ENCODE data around the gene HERC2.
"Not testable (repeated sequence)": the region's sequence is repeated elsewhere in the genome, so short reads cannot be mapped to it uniquely, and the experiment has no call there.

The HERC2 gene, protein sequence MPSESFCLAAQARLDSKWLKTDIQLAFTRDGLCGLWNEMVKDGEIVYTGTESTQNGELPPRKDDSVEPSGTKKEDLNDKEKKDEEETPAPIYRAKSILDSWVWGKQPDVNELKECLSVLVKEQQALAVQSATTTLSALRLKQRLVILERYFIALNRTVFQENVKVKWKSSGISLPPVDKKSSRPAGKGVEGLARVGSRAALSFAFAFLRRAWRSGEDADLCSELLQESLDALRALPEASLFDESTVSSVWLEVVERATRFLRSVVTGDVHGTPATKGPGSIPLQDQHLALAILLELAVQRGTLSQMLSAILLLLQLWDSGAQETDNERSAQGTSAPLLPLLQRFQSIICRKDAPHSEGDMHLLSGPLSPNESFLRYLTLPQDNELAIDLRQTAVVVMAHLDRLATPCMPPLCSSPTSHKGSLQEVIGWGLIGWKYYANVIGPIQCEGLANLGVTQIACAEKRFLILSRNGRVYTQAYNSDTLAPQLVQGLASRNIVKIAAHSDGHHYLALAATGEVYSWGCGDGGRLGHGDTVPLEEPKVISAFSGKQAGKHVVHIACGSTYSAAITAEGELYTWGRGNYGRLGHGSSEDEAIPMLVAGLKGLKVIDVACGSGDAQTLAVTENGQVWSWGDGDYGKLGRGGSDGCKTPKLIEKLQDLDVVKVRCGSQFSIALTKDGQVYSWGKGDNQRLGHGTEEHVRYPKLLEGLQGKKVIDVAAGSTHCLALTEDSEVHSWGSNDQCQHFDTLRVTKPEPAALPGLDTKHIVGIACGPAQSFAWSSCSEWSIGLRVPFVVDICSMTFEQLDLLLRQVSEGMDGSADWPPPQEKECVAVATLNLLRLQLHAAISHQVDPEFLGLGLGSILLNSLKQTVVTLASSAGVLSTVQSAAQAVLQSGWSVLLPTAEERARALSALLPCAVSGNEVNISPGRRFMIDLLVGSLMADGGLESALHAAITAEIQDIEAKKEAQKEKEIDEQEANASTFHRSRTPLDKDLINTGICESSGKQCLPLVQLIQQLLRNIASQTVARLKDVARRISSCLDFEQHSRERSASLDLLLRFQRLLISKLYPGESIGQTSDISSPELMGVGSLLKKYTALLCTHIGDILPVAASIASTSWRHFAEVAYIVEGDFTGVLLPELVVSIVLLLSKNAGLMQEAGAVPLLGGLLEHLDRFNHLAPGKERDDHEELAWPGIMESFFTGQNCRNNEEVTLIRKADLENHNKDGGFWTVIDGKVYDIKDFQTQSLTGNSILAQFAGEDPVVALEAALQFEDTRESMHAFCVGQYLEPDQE (N-terminal part only)

DNA sequence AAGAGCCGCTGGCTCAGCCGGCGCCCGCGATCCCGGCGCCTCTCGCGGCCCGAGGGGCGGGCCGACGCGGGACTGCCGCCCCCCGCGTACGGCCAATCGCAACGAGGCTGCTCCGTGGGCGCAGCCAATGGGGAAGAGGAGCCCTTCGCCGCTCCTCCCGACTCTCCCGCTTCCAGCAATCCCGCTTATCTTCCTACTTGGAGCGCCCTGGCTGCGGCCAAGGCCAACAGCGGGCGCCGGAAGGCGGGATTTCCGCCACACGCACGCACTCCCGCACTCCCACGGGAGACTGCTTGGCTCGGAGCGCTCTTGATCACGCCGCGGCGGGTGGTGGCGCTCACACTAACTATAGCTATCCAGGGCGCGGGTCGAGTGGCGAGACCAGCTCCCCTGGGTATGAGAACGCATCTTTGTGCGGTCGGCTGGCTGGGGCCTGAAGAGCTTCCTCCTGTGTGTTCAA is at the start of gene HERC2:
TSS of gene HERC2 (minus strand) at position 51 of the 460 bp plus-strand sequence. CDS start 746 bp downstream, outside the sequence.
- DNase-seq (ENCODE audit: low read depth in 2 of 2): not testable (repeated sequence)

DNA sequence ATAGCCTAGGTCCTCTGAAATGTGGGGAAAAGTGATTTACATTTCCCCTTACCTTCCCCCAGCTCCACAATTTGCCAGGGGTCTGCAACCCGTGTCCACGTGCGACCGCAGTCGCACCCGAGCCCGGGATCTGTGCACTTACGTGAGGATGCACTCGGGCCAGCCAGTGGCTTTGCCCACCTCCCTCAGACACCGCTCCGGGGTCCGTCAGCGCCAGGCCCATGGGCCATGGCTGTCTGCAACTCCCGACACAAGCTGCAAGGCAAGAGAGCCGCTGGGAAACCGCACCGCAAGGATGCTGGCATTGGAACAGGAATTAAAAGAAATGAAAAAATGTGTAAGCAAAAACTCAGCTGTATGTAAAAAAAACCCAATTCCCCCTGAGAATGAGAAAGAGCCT is 43.5 kb upstream of the HERC2 start:
- DNase-seq (ENCODE audit: low read depth in 2 of 2): not testable (repeated sequence)

DNA sequence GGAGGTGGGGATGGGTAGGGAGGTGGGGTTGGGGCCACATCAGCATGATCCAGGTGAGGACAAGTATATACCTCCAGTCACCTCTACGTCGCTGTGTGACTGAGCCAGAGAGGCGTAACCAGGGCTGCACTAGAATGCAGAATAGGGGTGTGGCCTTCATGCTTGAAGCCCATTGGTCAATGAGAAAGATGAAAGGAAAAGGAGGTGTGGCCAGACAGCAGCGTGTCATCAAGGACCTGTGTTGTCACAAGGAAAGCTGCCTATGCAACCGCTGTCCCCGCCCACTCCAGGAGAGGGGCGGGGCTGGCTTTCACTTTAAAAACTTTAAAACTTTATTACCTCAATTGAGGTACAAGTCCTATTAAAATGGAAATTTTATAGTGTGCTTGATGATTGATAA is 36.0 kb upstream of the HERC2 start, which contains the start of gene GOLGA6L24:
TSS of gene GOLGA6L24 (minus strand) at position 101 of the 400 bp plus-strand sequence. CDS start at position 40, 61 bp downstream.
- not testable (repeated sequence) for DNase-seq (ENCODE audit: low read depth in 2 of 2)

DNA sequence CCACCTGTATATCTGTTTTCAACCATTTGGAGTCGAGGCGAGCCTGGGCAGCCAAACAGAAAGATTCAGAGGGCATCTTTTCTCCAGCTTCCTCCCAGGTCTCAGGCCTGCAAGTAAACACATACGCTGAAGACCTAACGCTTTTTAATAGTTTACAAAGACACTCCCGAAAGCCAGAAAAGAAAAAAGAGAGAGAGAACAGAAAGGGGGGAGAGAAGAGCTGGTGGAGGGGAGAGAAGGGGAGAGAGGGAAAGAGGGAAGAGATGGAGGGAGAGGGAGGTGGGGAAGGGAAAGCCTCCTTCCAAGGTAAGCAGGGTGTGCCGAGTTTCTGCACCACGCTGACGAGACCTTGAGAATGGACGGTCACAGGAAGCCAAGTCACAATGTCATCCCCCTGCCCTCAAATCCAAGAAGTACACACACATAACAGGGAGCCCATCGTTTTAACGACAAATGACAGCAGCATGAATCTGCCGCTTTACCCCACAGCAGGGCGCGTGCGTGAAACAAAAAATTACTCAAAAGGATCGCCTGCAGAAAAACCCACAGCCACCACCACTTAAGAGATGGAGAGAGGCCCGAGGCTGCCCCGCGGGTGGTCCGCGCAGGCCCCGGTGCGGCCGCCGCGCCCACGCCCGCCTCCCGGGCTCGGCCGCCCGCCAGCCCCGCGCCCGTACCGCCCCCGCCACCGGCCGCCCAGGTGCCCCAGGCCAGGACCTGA is 461 bp downstream of the HERC2 start:
- DNase-seq (ENCODE audit: low read depth in 2 of 2): peak in 1 of 2 experiments; percentile 2

DNA sequence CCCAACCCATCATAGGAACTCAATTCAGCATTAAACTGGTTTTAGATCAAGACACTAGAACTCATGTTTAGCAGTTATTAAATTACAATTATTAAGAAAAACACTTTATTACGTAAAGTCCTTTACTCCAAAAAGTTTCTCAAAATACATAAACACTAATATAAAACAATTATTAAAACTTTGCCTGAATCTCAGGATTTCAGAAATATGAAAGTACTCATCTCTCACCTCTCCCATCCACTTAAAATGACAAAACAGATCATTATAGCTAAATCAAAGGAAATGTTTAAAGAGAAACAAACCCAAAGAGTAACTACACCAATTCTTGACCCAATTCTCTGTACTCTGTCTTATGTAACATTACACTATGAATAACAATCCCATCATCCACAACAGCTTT is 2.3 kb downstream of the HERC2 start:
- not testable (repeated sequence) for DNase-seq (ENCODE audit: low read depth in 2 of 2)

DNA sequence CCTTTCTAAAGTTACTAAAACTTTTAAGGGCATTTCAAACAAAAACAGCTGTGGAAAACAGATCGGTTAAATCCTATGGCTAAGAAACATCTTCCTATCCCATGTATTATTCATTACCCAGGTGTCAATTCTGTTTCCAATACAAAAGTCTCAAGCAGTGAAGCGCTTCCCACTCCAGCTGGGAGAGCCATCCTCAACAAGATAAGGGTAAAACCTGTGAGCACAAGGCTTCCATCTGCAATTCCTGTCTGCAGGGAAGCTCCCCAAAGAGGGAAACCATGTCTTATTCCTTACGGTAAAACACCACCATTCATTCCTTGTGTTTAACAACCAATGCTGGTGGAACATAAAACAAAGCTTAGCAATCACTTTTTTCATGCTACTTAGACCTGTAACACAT is 3.2 kb downstream of the HERC2 start:
- not testable (repeated sequence) for DNase-seq (ENCODE audit: low read depth in 2 of 2)

DNA sequence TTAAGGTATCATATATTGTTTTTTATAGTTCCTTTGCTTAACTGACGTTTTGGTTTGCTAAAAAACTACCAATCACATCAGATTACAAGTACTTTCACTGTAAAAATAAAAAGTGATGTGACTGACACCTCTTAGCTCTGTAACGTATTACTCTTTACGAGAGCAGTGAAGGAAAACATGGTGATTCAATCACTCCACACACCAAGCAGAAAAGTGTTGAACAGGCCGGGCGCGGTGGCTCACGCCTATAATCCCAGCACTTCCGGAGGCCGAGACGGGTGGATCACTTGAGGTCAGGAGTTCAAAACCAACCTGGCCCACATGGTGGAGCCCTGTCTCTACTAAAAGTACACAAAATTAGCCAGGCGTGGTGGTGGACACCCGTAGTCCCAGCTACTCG is 3.9 kb downstream of the HERC2 start:
- not testable (repeated sequence) for DNase-seq (ENCODE audit: low read depth in 2 of 2)

DNA sequence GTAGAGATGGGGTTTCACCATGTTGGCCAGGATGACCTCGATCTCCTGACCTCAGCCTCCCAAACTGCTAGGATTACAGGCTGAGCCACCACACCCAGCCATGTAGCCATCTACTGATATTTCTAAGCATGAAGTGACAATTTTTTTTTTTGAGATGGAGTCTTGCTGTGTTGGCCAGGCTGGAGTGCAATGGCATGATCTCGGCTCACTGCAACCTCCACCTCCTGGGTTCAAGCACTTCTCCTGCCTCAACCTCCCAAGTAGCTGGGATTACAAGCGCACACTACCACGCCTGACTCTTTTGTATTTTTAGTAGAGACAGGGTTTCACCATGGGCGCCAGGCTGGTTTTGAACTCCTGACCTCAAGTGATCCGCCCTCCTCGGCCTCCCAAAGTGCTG is 5.0 kb downstream of the HERC2 start:
- DNase-seq (ENCODE audit: low read depth in 2 of 2): not testable (repeated sequence)

DNA sequence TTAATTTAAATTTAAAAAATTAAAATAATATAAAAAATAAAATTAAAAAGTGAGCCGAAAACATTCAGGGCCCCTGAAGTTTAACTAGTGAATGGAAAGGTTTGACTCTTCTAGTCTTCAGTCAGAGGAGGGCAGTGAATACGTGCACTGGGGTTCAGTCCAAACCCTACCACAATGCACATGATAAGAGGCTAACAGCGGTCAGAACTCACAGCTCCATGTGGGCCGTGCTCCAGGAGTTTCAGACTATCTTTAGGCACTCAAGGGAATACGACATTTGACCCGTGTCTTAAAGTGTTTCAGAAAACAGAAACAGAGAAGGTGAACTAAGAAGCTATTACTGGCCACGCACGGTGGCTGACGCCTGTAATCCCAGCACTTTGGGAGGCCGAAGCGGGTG is 11.5 kb downstream of the HERC2 start:
- not testable (repeated sequence) for DNase-seq (ENCODE audit: low read depth in 2 of 2)

DNA sequence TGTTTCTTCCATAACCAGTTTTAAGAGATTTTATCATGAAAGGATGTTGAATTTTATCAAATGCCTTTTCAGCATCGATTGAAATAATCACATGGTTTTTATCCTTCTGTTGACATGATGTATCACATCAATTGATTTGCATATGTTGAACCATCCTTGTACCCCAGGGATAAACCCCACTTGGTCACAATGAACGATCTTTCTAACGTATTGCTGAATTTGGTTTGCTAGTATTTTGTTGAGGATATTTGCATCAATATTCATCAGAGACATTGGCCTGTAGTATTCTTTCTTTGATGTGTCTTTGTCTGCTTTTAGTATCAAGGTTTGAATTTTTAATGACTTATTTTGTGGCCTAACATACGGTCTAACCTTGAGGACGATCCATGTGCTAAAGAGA is 13.3 kb downstream of the HERC2 start:
- DNase-seq (ENCODE audit: low read depth in 2 of 2): not testable (repeated sequence)

DNA sequence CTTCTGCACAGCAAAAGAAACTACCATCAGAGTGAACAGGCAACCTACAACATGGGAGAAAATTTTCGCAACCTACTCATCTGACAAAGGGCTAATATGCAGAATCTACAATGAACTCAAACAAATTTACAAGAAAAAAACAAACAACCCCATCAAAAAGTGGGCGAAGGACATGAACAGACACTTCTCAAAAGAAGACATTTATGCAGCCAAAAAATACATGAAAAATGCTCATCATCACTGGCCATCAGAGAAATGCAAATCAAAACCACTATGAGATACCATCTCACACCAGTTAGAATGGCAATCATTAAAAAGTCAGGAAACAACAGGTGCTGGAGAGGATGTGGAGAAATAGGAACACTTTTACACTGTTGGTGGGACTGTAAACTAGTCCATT is 16.3 kb downstream of the HERC2 start:
- not testable (repeated sequence) for DNase-seq (ENCODE audit: low read depth in 2 of 2)

DNA sequence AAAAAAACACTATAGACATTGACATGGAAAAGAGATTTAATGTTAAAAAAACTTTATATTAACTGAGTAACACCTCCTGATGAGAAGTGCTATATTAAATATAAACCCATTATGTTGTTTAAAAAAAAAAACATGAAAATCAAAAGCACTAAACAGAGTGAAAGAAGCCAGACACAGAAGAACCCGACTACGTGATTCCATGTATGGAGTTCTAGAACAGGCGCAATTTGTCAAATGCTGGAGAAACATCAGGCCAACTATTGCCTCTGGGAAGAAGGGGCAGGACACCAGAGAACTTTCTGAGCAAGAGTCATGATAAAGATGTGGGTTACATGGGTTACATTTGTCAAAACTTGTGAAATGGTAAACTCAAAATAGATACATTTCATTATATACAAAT is 24.5 kb downstream of the HERC2 start:
- not testable (repeated sequence) for DNase-seq (ENCODE audit: low read depth in 2 of 2)

DNA sequence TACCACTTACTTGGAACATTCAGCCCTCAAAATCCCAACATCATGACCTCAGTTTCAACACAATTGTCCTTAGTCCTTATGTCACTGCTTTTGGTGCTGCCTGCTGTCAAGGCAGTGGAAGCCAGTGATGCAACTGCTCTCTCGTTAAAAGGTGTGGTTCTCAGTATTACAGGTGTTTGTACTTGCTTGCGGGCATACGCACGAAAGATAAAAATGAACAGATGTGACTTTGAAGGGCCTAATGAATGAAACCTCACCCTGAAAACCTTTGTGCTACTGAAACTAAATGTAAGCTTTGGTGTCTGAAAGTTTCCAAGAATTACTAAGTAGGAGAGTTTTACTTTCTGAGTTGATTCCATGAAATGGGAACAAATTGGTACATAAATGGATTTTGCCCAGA is 25.2 kb downstream of the HERC2 start:
- not testable (repeated sequence) for DNase-seq (ENCODE audit: low read depth in 2 of 2)

DNA sequence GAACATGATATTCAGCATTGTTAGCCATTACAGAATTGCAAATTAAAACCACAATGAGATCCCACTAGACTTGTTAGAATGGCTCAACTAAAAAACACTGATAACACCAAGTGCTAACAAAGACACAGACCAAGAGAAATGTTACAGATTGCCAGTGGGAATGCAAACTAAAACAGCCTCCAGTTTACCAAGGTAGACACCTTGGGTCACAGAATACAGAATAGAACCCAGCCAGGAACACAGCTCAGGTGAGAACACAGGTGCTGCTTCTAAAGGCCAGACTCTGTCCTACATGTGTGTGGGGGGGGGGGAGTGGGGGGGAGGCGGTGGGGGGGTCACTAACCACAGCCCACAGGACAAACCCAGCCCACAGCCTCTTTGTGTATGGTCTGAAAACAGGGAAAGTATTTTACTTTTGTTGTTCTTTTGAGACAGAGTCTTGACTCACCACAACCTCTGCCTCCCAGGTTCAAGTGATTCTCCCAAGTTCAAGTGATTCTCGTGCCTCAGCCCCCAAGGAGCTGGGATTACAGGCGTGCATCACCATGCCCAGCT is 26.9 kb downstream of the HERC2 start:
- not testable (repeated sequence) for DNase-seq (ENCODE audit: low read depth in 2 of 2)

DNA sequence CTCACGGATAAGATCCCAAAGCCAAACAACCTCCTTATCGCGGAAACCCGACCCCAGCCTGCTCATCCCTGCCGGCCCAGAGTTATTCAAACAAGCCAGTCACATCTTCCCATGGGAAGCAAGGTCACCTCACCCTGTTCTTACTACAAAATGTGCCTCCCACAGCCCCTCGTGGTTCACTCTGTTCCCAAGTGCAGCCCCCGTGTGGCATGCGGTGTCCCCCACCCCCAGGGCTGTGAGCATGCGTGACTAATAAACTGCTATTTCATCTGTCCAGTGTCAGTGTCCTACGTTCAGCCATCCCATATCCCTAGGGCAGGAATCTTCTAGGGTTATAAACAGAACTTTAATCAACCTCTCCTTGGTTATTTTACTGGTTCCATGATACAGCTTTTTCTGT is 27.4 kb downstream of the HERC2 start:
- not testable (repeated sequence) for DNase-seq (ENCODE audit: low read depth in 2 of 2)

DNA sequence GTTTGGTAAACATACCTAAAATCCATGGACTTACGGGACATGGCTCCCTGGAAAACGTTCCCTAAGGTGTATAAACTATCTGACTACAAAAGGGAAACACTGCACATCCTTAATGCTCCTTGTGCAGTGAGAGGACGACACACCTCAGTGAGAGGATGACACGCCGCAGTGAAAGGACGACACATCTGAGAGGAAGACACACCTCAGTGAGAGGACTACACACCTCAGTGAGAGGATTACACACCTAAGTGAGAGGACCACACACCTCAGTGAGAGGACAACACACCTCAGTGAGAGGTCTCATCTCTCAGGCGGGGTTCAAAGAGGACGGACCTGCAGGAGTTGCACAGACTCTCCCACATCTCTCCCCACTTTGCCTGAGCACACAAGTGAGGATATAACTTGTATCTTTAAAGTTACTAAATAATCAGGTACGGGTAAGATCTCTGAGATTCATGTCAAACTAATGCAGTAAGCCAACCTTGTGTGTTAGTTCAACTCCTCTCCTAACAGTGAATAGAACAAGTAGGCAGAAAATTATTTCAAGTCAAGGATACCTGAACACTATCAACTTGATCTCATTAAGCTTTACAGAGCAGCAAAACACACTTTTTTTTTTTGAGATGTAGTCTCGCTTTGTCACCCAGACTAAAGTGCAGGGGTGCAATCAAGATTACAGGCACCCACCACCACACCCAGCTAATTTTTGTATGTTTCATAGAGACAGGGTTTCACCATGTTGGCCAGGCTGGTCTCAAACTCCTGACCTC is 32.1 kb downstream of the HERC2 start:
- no peak for DNase-seq (ENCODE audit: low read depth in 2 of 2)

DNA sequence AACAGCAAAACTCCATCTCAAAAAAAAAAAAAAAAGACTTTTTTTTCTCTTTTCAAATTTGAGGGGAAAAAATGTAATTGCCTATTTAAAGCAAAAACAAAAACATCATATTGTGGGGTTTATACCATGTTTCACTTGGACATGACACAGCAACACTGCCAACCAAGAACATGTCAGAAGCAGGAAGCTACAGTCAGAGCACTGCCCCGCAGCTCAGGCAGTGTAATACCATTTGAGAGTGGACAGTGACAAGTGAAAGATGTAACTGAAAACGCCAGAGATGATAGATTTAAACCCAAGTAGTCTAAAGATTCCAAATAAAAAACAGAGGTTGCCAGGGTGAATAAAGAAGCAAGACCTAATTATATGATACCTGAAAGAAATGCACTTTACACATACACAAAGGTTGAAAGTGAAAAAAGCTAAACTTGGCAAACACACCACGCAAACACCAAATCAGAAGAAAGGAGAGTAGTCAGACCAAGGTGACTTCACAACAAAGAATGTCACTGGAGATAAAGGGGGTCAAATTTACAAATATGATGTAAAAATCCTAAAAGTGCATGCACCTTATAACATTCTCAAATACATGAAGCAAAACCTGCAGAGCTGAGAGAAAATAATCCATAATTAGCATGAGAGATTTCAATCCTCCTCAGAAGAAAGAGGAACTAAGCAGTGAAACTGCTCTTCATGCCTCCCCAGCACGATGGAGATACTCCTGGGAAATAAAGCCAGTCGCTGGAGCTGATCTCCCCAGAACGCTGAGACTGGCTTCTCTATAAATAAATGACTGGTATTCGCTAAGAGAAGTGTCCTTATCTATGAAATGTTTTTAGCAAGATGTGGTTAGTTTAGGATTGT is 32.9 kb downstream of the HERC2 start:
- DNase-seq (ENCODE audit: low read depth in 2 of 2): not testable (repeated sequence)

DNA sequence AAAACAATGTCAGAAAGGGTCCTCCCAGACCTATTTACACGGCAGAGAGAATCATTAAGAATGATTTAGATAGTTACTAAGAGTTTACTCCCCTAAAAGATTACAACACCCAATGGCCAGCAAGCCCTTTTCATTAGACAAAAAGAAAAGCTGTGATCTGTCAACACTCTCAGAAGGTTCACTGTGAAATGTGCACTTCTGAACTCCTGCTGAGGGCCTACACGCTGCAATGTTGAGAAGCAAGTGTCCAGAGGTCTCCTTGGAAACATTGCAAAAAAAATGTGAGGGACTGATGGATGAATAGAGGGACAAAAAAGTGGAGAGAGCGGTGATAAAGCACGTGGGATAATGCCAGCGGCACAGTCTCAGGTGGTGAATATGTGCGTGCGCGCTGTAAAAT is 35.3 kb downstream of the HERC2 start:
- not testable (repeated sequence) for DNase-seq (ENCODE audit: low read depth in 2 of 2)

DNA sequence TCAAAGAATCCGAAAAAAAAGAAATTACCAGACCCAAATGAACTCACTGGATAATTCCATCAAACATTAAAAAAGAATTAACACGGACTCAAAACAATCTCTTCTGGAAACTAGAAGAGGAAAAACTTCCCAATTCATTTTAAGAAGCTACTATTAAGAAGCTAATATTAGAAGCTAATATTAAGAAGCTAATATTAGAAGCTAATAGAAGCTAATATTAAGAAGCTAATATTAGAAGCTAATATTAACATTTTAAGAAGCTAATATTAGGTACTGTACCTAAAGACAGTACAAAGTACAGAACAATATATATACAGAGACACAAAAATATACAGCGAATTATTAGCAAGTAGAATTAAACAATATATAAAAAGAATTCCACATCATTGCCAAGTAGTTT is 35.9 kb downstream of the HERC2 start:
- DNase-seq (ENCODE audit: low read depth in 2 of 2): no peak

All from stimulated activated CD4-positive, alpha-beta T cell treated with anti-CD3 and anti-CD28 coated beads, Interleukin-12 subunit alpha, Interleukin-12 subunit beta, amount 100 ng/mL, for 24 hours (primary cell).